ENCODE data around the gene PDIA5. TPM values are rescaled to one million over a fixed set of nuclear protein-coding genes. Genes with fewer than 3 reads are reported as not detected.

PDIA5 gene
- polyA plus RNA-seq, 4 donors, result 4.6 to 54.0 (median 16.2) TPM

DNA sequence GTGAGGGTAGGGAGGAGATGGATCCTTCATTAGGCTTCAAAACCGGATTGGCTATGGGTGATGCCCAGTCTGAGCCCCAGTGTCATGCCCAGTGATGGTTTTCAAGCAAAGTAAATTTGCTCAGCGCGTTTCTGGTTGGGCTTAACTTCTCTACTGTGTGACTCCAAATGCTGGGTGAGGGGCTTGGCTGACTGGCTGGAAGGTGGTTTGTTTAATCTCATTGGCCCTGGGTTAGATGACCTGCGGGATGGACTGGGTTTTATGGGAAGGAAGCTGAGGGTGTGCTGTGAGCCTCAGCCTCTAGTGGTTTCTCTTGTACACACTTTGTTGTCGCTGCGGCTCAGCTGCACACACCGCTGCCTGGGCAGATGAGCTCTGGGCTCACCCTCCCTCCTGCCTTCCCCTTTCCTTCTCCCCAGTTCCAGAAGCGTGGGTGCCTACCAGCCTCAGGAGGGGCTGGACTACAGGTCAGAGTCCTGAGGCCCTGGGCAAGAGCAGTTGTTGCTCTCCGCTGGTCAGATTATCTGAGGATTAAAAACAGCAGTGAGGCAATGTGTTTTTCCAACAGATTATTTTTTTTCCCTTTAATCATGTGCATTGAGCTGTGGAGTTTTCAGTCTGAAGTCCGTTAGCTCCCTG is 18.6 kb downstream of the PDIA5 start:
- Histone ChIP-seq H3K9me3 (ENCODE audit: control insufficient read depth in 2 of 2, insufficient read depth in 1 of 2, low read depth in 1 of 2, low read length in 1 of 2) (peaks cover 0 to 3% of the 10 kb centered on the region in 2 donors), H3K4me3 (ENCODE audit: low read depth in 1 of 3, low read length in 3 of 3) (no peak overlapping the region), H3K36me3 (ENCODE audit: control insufficient read depth in 3 of 3, insufficient read depth in 2 of 3, low read depth in 1 of 3, low read length in 3 of 3) (peaks cover 0 to 12% (median 0%) of the 10 kb centered on the region in 3 donors), H3K27ac (ENCODE audit: low read depth in 1 of 3, low read length in 2 of 3) (peak overlapping the region in 2 of 3 donors; percentile 20 to 67), H3K4me1 (ENCODE audit: control insufficient read depth in 3 of 3, insufficient read depth in 2 of 3, low read depth in 1 of 3, low read length in 2 of 3) (peaks cover 0 to 35% (median 33%) of the 10 kb centered on the region in 3 donors), H3K27me3 (ENCODE audit: control insufficient read depth in 3 of 3, insufficient read depth in 3 of 3, low read length in 3 of 3) (no peaks in the 10 kb centered on the region)
- FAIRE-seq (no peak), DNase-seq (peak; percentile 26 to 73)
- WGBS, 3 donors, result 29 to 45% (median 37%) methylated on average over 10 of the region's 10 CpGs

- peaks cover 0 to 18% (median 0%) of the 10 kb centered on the region in 3 donors for H3K36me3 ChIP-seq (ENCODE audit: control insufficient read depth in 3 of 3, insufficient read depth in 2 of 3, low read depth in 1 of 3, low read length in 3 of 3)
- no peaks in the 10 kb centered on the region for H3K27me3 ChIP-seq (ENCODE audit: control insufficient read depth in 3 of 3, insufficient read depth in 3 of 3, low read length in 3 of 3)
- peak overlapping the region in 1 of 3 donors; percentile 14 for H3K27ac ChIP-seq (ENCODE audit: low read depth in 1 of 3, low read length in 2 of 3)
- 72 to 79% (median 73%) methylated on average over 5 of the region's 5 CpGs for WGBS, 3 donors
- H3K4me3 ChIP-seq (ENCODE audit: low read depth in 1 of 3, low read length in 3 of 3), result no peak overlapping the region
- H3K4me1 ChIP-seq (ENCODE audit: control insufficient read depth in 3 of 3, insufficient read depth in 2 of 3, low read depth in 1 of 3, low read length in 2 of 3), result peaks cover 0 to 33% (median 27%) of the 10 kb centered on the region in 3 donors
- H3K9me3 ChIP-seq (ENCODE audit: control insufficient read depth in 2 of 2, insufficient read depth in 1 of 2, low read depth in 1 of 2, low read length in 1 of 2), result no peaks in the 10 kb centered on the region
- DNase-seq (no peak), FAIRE-seq (no peak)
Observed at GRCh38 chr3:123085932-123086627, 19.3 kb downstream of the PDIA5 start.

DNA sequence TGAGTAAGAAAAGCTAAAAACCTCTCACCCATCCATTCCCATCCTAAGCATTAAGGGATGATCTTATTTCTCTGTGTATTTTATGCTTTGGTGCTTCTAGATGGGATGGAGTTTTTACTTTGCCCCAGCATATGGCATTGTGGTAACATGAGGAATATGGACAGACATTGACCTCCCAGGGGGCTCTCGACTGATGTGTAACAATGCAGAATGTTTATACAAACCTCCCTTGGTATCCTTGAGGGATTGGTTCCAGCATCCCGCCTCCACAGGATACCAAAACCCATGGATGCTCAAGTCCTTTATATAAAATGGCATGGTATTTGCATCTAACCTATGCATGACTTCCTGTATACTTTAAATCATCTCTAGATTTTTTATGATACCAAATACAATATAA is 21.6 kb downstream of the PDIA5 start:
- FAIRE-seq, result no peak
- WGBS, 3 donors, result 87 to 95% (median 91%) methylated on average over 2 of the region's 2 CpGs
- no peaks in the 10 kb centered on the region for H3K9me3 ChIP-seq (ENCODE audit: control insufficient read depth in 2 of 2, insufficient read depth in 1 of 2, low read depth in 1 of 2, low read length in 1 of 2)
- no peak for DNase-seq
- H3K4me3 ChIP-seq (ENCODE audit: low read depth in 1 of 3, low read length in 3 of 3), result no peak overlapping the region
- peaks cover 0 to 27% (median 15%) of the 10 kb centered on the region in 3 donors for H3K4me1 ChIP-seq (ENCODE audit: control insufficient read depth in 3 of 3, insufficient read depth in 2 of 3, low read depth in 1 of 3, low read length in 2 of 3)
- no peaks in the 10 kb centered on the region for H3K27me3 ChIP-seq (ENCODE audit: control insufficient read depth in 3 of 3, insufficient read depth in 3 of 3, low read length in 3 of 3)
- peaks cover 0 to 36% (median 0%) of the 10 kb centered on the region in 3 donors for H3K36me3 ChIP-seq (ENCODE audit: control insufficient read depth in 3 of 3, insufficient read depth in 2 of 3, low read depth in 1 of 3, low read length in 3 of 3)
- H3K27ac ChIP-seq (ENCODE audit: low read depth in 1 of 3, low read length in 2 of 3), result no peak overlapping the region

- Histone ChIP-seq H3K4me1 (ENCODE audit: control insufficient read depth in 3 of 3, insufficient read depth in 2 of 3, low read depth in 1 of 3, low read length in 2 of 3) (peaks cover 0 to 16% (median 4%) of the 10 kb centered on the region in 3 donors), H3K4me3 (ENCODE audit: low read depth in 1 of 3, low read length in 3 of 3) (no peak overlapping the region), H3K9me3 (ENCODE audit: control insufficient read depth in 2 of 2, insufficient read depth in 1 of 2, low read depth in 1 of 2, low read length in 1 of 2) (no peaks in the 10 kb centered on the region), H3K27ac (ENCODE audit: low read depth in 1 of 3, low read length in 2 of 3) (peak overlapping the region in 1 of 3 donors; percentile 3), H3K36me3 (ENCODE audit: control insufficient read depth in 3 of 3, insufficient read depth in 2 of 3, low read depth in 1 of 3, low read length in 3 of 3) (peaks cover 0 to 46% (median 0%) of the 10 kb centered on the region in 3 donors), H3K27me3 (ENCODE audit: control insufficient read depth in 3 of 3, insufficient read depth in 3 of 3, low read length in 3 of 3) (no peaks in the 10 kb centered on the region)
- FAIRE-seq (no peak), DNase-seq (no peak)
- WGBS, 3 donors, result 72 to 91% (median 89%) methylated on average over 12 of the region's 12 CpGs
Observed at GRCh38 chr3:123089611-123090331, 22.9 kb downstream of the PDIA5 start.

GRCh38 chr3:123090728-123091531 is 24.1 kb downstream of the PDIA5 start:
- DNase-seq (no peak), FAIRE-seq (no peak)
- Histone ChIP-seq H3K27ac (ENCODE audit: low read depth in 1 of 3, low read length in 2 of 3) (no peak overlapping the region), H3K4me1 (ENCODE audit: control insufficient read depth in 3 of 3, insufficient read depth in 2 of 3, low read depth in 1 of 3, low read length in 2 of 3) (peaks cover 0 to 6% (median 0%) of the 10 kb centered on the region in 3 donors), H3K36me3 (ENCODE audit: control insufficient read depth in 3 of 3, insufficient read depth in 2 of 3, low read depth in 1 of 3, low read length in 3 of 3) (peaks cover 0 to 54% (median 0%) of the 10 kb centered on the region in 3 donors), H3K4me3 (ENCODE audit: low read depth in 1 of 3, low read length in 3 of 3) (no peak overlapping the region), H3K27me3 (ENCODE audit: control insufficient read depth in 3 of 3, insufficient read depth in 3 of 3, low read length in 3 of 3) (no peaks in the 10 kb centered on the region), H3K9me3 (ENCODE audit: control insufficient read depth in 2 of 2, insufficient read depth in 1 of 2, low read depth in 1 of 2, low read length in 1 of 2) (no peaks in the 10 kb centered on the region)
- WGBS, 3 donors, result 85 to 88% (median 87%) methylated on average over 12 of the region's 12 CpGs

DNA sequence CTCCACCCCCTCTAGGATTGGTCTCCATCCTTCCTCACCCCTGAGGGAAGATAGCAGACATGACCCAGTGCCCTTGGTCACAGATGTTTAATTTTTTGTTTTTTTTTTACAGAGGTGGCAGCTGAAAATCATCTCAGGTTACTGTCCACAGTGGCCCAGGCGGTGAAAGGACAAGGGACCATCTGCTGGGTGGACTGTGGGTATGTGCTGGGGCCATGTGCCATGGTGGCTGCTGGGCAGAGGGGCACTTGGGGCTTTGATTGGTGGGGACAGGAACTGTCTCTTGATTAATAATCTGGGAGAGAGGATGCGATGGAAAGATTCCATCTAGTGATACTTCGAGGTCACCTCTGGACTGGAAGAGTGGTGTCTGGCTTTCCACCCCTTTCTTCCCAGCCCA is 25.4 kb downstream of the PDIA5 start:
- Histone ChIP-seq H3K36me3 (ENCODE audit: control insufficient read depth in 3 of 3, insufficient read depth in 2 of 3, low read depth in 1 of 3, low read length in 3 of 3) (peaks cover 0 to 66% (median 0%) of the 10 kb centered on the region in 3 donors), H3K27ac (ENCODE audit: low read depth in 1 of 3, low read length in 2 of 3) (no peak overlapping the region), H3K9me3 (ENCODE audit: control insufficient read depth in 2 of 2, insufficient read depth in 1 of 2, low read depth in 1 of 2, low read length in 1 of 2) (no peaks in the 10 kb centered on the region)

DNA sequence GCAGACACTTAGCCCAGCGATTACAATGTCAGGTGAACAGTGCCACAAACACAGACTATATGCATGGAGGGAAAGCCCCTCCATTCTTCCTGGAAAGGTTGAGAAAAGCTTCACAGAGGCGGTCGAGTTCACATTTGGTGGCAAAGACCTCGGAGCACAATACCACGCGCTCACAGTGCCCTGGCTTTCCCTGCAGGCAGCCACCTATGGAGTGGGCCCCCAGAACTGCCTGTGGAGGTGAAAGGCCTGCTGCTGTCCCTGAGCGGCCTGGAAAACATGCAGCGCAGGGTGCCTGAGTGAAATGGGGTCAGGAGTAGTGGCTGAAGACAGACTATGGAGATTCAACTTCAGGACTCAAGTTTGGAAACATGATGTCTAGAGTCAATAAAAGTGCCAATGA is 26.9 kb downstream of the PDIA5 start:
- Histone ChIP-seq H3K4me3 (ENCODE audit: low read depth in 1 of 3, low read length in 3 of 3) (no peak overlapping the region), H3K36me3 (ENCODE audit: control insufficient read depth in 3 of 3, insufficient read depth in 2 of 3, low read depth in 1 of 3, low read length in 3 of 3) (peaks cover 0 to 80% (median 0%) of the 10 kb centered on the region in 3 donors), H3K9me3 (ENCODE audit: control insufficient read depth in 2 of 2, insufficient read depth in 1 of 2, low read depth in 1 of 2, low read length in 1 of 2) (no peaks in the 10 kb centered on the region), H3K27me3 (ENCODE audit: control insufficient read depth in 3 of 3, insufficient read depth in 3 of 3, low read length in 3 of 3) (no peaks in the 10 kb centered on the region), H3K4me1 (ENCODE audit: control insufficient read depth in 3 of 3, insufficient read depth in 2 of 3, low read depth in 1 of 3, low read length in 2 of 3) (no peaks in the 10 kb centered on the region), H3K27ac (ENCODE audit: low read depth in 1 of 3, low read length in 2 of 3) (no peak overlapping the region)
- FAIRE-seq (no peak), DNase-seq (no peak)
- WGBS, 3 donors, result 91 to 95% (median 93%) methylated on average over 8 of the region's 8 CpGs

More for the DNA sequence above, 25.4 kb downstream of the PDIA5 start:
- FAIRE-seq (no peak), DNase-seq (no peak)
- Histone ChIP-seq H3K4me3 (ENCODE audit: low read depth in 1 of 3, low read length in 3 of 3) (no peak overlapping the region), H3K4me1 (ENCODE audit: control insufficient read depth in 3 of 3, insufficient read depth in 2 of 3, low read depth in 1 of 3, low read length in 2 of 3) (no peaks in the 10 kb centered on the region), H3K27me3 (ENCODE audit: control insufficient read depth in 3 of 3, insufficient read depth in 3 of 3, low read length in 3 of 3) (no peaks in the 10 kb centered on the region)
- 96 to 100% (median 97%) methylated on average over 3 of the region's 3 CpGs for WGBS, 3 donors

All from small intestine (tissue), 7 donors.